ENCODE measurements around the gene ATP2A1. TPM values are rescaled to one million over a fixed set of nuclear protein-coding genes. Genes with fewer than 3 reads are reported as not detected.

Gene ATP2A1
- total and polyA plus RNA-seq, 2 donors (not counting 3 experiments of a cell fraction or from before 2014, with no cell fraction given), result 1.2 to 2.5 TPM

- POLR2A ChIA-PET, result no interaction called here
- no TSS peak for BruUV-seq (replicated peaks)
- intact Hi-C loops (cut with micrococcal nuclease) (no loop called here), dilution Hi-C loops (cut with MboI; ENCODE audit: extremely low pct_ligation_motif_present, low sequenced_read_pairs) (no loop called here)
- H3K9me1 ChIP-seq (replicated peaks; ENCODE audit: control insufficient read depth, extremely low read depth, insufficient read depth, low read length), result no peaks in the 10 kb centered on the region
- no peak for FAIRE-seq
- no peaks in the 10 kb centered on the region for H4K20me1 ChIP-seq (replicated peaks; ENCODE audit: control insufficient read depth, extremely low read depth, insufficient read depth, low read length)
- no peak overlapping the region for H3K9ac ChIP-seq (replicated peaks; ENCODE audit: extremely low read depth, insufficient read depth, low read length)
- H3K79me2 ChIP-seq (ENCODE audit: control insufficient read depth, insufficient read depth, low read length), result no peaks in the 10 kb centered on the region
- H3K4me3 ChIP-seq (replicated peaks in 1 of 3; ENCODE audit: insufficient read depth in 1 of 3, low read depth in 1 of 3, low read length in 3 of 3), result no peak overlapping the region
- no peak overlapping the region for H2AFZ ChIP-seq (ENCODE audit: low read depth, low read length)
- CTCF ChIA-PET, result no interaction called here
- TF ChIP-seq FOS (IDR thresholded peaks at IDR 0.05; ENCODE audit: borderline replicate concordance, insufficient read depth, low read length) (no peak), GATA2 (IDR thresholded peaks at IDR 0.05; ENCODE audit: insufficient read depth, insufficient read length, low read depth, low read length) (no peak), JUN (IDR thresholded peaks at IDR 0.05; ENCODE audit: borderline replicate concordance, insufficient read depth, insufficient read length, low read depth) (no peak), MAX (IDR thresholded peaks at IDR 0.05; ENCODE audit: insufficient read depth, insufficient read length) (no peak), CTCF (IDR thresholded peaks at IDR 0.05; ENCODE audit: extremely low read depth in 1 of 2, insufficient read depth in 1 of 2, low read depth in 1 of 2, low read length in 2 of 2) (no peak), POLR2AphosphoS5 (IDR thresholded peaks at IDR 0.05; ENCODE audit: insufficient read depth, low read depth, low read length) (no peak), POLR2A (IDR thresholded peaks at IDR 0.05; ENCODE audit: low read depth, low read length) (no peak), EZH2 (IDR thresholded peaks at IDR 0.05; ENCODE audit: borderline replicate concordance, low read depth, low read length, severe bottlenecking) (no peak), MYC (IDR thresholded peaks at IDR 0.05; ENCODE audit: low read depth, low read length) (no peak)
- H3K36me3 ChIP-seq (ENCODE audit: control insufficient read depth in 2 of 2, extremely low read depth in 1 of 2, insufficient read depth in 2 of 2, low read length in 2 of 2), result peaks cover 0 to 19% of the 10 kb centered on the region in 2 experiments
- no peaks in the 10 kb centered on the region for H3K4me1 ChIP-seq (ENCODE audit: control insufficient read depth, extremely low read depth, insufficient read depth, low read length)
- H3K27ac ChIP-seq (ENCODE audit: insufficient read depth, low read depth, low read length), result no peak overlapping the region
- H3K9me3 ChIP-seq (replicated peaks; ENCODE audit: control insufficient read depth, insufficient read depth, low read length), result no peaks in the 10 kb centered on the region
- DNase-seq (ENCODE audit: low read depth, low spot score), result no peak
- H3K27me3 ChIP-seq (ENCODE audit: control insufficient read depth in 2 of 2, insufficient read depth in 2 of 2, low read length in 2 of 2), result no peaks in the 10 kb centered on the region
- no peak overlapping the region for H3K4me2 ChIP-seq (ENCODE audit: insufficient read depth, low read length)
Observed at GRCh38 chr16:28918698-28919097, 40.4 kb downstream of the ATP2A1 start.
